ENCODE results near the gene GRID2. TPM values are rescaled to one million over a fixed set of nuclear protein-coding genes. Genes with fewer than 3 reads are reported as not detected.

GRID2 gene
- total and polyA plus RNA-seq, 10 of the 15 experiments (the other 5 are each of a cell fraction or from before 2014, with no cell fraction given), result not detected

- Histone ChIP-seq H3K4me1 (ENCODE audit: control insufficient read depth, insufficient read depth, low read length) (no peaks in the 10 kb centered on the region), H3K27ac (ENCODE audit: control insufficient read depth, insufficient read depth) (no peak overlapping the region), H3K27me3 (replicated peaks in 1 of 2; ENCODE audit: control insufficient read depth in 2 of 2, insufficient read depth in 2 of 2, low read length in 1 of 2) (no peaks in the 10 kb centered on the region), H3K9me3 (replicated peaks; ENCODE audit: control insufficient read depth, insufficient read depth, low read length) (no peaks in the 10 kb centered on the region), H3K4me3 (no peak overlapping the region), H3K36me3 (ENCODE audit: control insufficient read depth in 2 of 2, insufficient read depth in 2 of 2, low read length in 1 of 2) (no peaks in the 10 kb centered on the region), H3K9ac (ENCODE audit: control insufficient read depth, insufficient read depth, low read length) (no peak overlapping the region), H3K4me2 (ENCODE audit: control insufficient read depth, insufficient read depth) (no peak overlapping the region), H3K79me2 (ENCODE audit: control insufficient read depth, insufficient read depth, low read length) (no peaks in the 10 kb centered on the region), H2AFZ (ENCODE audit: control insufficient read depth, low read depth, low read length) (no peak overlapping the region), H4K20me1 (ENCODE audit: control insufficient read depth, insufficient read depth) (no peaks in the 10 kb centered on the region)
- in situ Hi-C loops (cut with MboI) (no loop called here), intact Hi-C loops (cut with micrococcal nuclease; ENCODE audit: unreplicated experiment) (no loop called here)
- no TSS peak for BruUV-seq (replicated peaks)
- POLR2A ChIA-PET, result no interaction called here
- no peak for TF ChIP-seq JUND (IDR thresholded peaks at IDR 0.05; ENCODE audit: low read depth, low read length)
- TF ChIP-seq SMARCA5 (IDR thresholded peaks at IDR 0.05), result no peak
- no peak for TF ChIP-seq CREM (IDR thresholded peaks at IDR 0.05; ENCODE audit: low read depth)
- CTCF ChIA-PET, result interaction anchor here (1.2 kb wide), 1 partner anchor 11 kb away, joined by 3 read pairs; no protein-coding TSS in a partner anchor
- RAD21 ChIA-PET (ENCODE audit: unreplicated experiment), result no interaction called here
- DNase-seq (ENCODE audit: low read depth, low spot score), result no peak
- SMC1A ChIA-PET (ENCODE audit: uncharacterized antibody, unreplicated experiment), result interaction anchor here (1.4 kb wide), 1 partner anchor 9 kb away, joined by 3 read pairs; no protein-coding TSS in a partner anchor
- no peak for FAIRE-seq
- WGBS (ENCODE audit: insufficient coverage, insufficient replicate concordance, low lambda C conversion rate, missing lambda C conversion rate), result 41% methylated on average over 2 of the region's 2 CpGs
- ATAC-seq, result no peak
Measured at GRCh38 chr4:93061826-93062225, 758.1 kb downstream of the GRID2 start.

GRCh38 chr4:93063325-93063724 lies 759.6 kb downstream of the GRID2 start:
- H3K4me2 ChIP-seq (ENCODE audit: control insufficient read depth, insufficient read depth), result no peak overlapping the region
- ATAC-seq (no peak), DNase-seq (ENCODE audit: low read depth, low spot score) (no peak), FAIRE-seq (no peak)
- no TSS peak for BruUV-seq (replicated peaks)
- no peak overlapping the region for H2AFZ ChIP-seq (ENCODE audit: control insufficient read depth, low read depth, low read length)
- H4K20me1 ChIP-seq (ENCODE audit: control insufficient read depth, insufficient read depth), result no peaks in the 10 kb centered on the region
- H3K27ac ChIP-seq (ENCODE audit: control insufficient read depth, insufficient read depth), result no peak overlapping the region
- no peaks in the 10 kb centered on the region for H3K27me3 ChIP-seq (replicated peaks in 1 of 2; ENCODE audit: control insufficient read depth in 2 of 2, insufficient read depth in 2 of 2, low read length in 1 of 2)
- intact Hi-C loops (cut with micrococcal nuclease; ENCODE audit: unreplicated experiment), result no loop called here
- ChIA-PET SMC1A (ENCODE audit: uncharacterized antibody, unreplicated experiment) (no interaction called here), RAD21 (ENCODE audit: unreplicated experiment) (no interaction called here), CTCF (no interaction called here), POLR2A (no interaction called here)
- no peaks in the 10 kb centered on the region for H3K9me3 ChIP-seq (replicated peaks; ENCODE audit: control insufficient read depth, insufficient read depth, low read length)
- no peaks in the 10 kb centered on the region for H3K36me3 ChIP-seq (ENCODE audit: control insufficient read depth in 2 of 2, insufficient read depth in 2 of 2, low read length in 1 of 2)
- H3K4me3 ChIP-seq, result no peak overlapping the region
- no peaks in the 10 kb centered on the region for H3K79me2 ChIP-seq (ENCODE audit: control insufficient read depth, insufficient read depth, low read length)
- in situ Hi-C loops (cut with MboI), result no loop called here
- no peak overlapping the region for H3K9ac ChIP-seq (ENCODE audit: control insufficient read depth, insufficient read depth, low read length)
- H3K4me1 ChIP-seq (ENCODE audit: control insufficient read depth, insufficient read depth, low read length), result no peaks in the 10 kb centered on the region
- no peak for TF ChIP-seq IRF4 (IDR thresholded peaks at IDR 0.05; ENCODE audit: low read depth, low read length)
- TF ChIP-seq IKZF1 (conservative IDR thresholded peaks at IDR 0.05), result no peak
- no peak for TF ChIP-seq CTCF (IDR thresholded peaks at IDR 0.05 in 2 of 3, conservative IDR thresholded peaks at IDR 0.05 in 1 of 3; ENCODE audit: control insufficient read depth in 2 of 3, extremely low read depth in 1 of 3, insufficient read depth in 1 of 3, low read depth in 3 of 3, low read length in 3 of 3)
- TF ChIP-seq NKRF (conservative IDR thresholded peaks at IDR 0.05), result no peak
- TF ChIP-seq TCF3 (IDR thresholded peaks at IDR 0.05; ENCODE audit: borderline replicate concordance, insufficient read depth, low read depth, low read length), result no peak
- TF ChIP-seq PBX3 (IDR thresholded peaks at IDR 0.05; ENCODE audit: insufficient replicate concordance, low read depth, low read length), result no peak
- no peak for TF ChIP-seq CHD2 (IDR thresholded peaks at IDR 0.05; ENCODE audit: borderline replicate concordance, low read depth, low read length)
- no peak for TF ChIP-seq NFXL1 (IDR thresholded peaks at IDR 0.05; ENCODE audit: borderline replicate concordance)

Measured in GM12878 (cell line).